IMR-90 (cell line): ENCODE results near the gene TBC1D9B. TPM values are rescaled to one million over a fixed set of nuclear protein-coding genes. Genes with fewer than 3 reads are reported as not detected.

Source experiments
- ATAC-seq: fragments of 200-7000 bp; cut with Tn5 transposase; 2 replicates; pipeline ENCODE4 v1.9.1; 2020; ENCODE audit warnings: low read depth, mild to moderate bottlenecking, moderate library complexity
- BruUV-seq: library from RNA; stranded (reverse); fragments of 400-500 nt; replicated peaks from 2 replicates; lab custom pipeline; 2021; lab: Mats Ljungman, UMichigan
- CTCF ChIA-PET: fragments of 300-600 bp; formaldehyde crosslinking; extraction: SDS; loops from one replicate; lab custom pipeline; 2021; ENCODE audit warnings: antibody characterized with exemption; lab: Yijun Ruan, JAX
- POLR2A ChIA-PET: fragments of 300-600 bp; sonication (Branson Sonifier 250); formaldehyde crosslinking; loops from one replicate; lab custom pipeline; 2022; ENCODE audit warnings: antibody characterized with exemption; ENCODE audit not compliant: unreplicated experiment; lab: Charles Lee
- DNase-seq: peaks from one replicate; pipeline ENCODE4 v3.0.0; 2013
- H2AFZ ChIP-seq: replicated peaks from 2 replicates; pipeline ENCODE3; 2013; ENCODE audit warnings: low read length, mild to moderate bottlenecking; ENCODE audit not compliant: poor library complexity
- H2AK5ac ChIP-seq: 2 replicates; pipeline ENCODE4 v1.6.1; 2013; ENCODE audit warnings: low read depth, low read length, inconsistent platforms
- H2AK9ac ChIP-seq: replicated peaks from 2 replicates; pipeline ENCODE3; 2013; ENCODE audit warnings: mild to moderate bottlenecking, low read depth, low read length, moderate library complexity; ENCODE audit not compliant: poor library complexity
- H2BK120ac ChIP-seq: 2 replicates; pipeline ENCODE4 v1.6.1; 2013; ENCODE audit warnings: low read depth, low read length, inconsistent platforms
- H2BK15ac ChIP-seq: 3 replicates; pipeline ENCODE4 v1.6.1; 2013; ENCODE audit warnings: low read depth, low read length, inconsistent platforms
- H2BK20ac ChIP-seq: 2 replicates; pipeline ENCODE4 v1.6.1; 2013; ENCODE audit warnings: low read depth, mild to moderate bottlenecking, inconsistent platforms, low read length, moderate library complexity
- H2BK5ac ChIP-seq: 2 replicates; pipeline ENCODE4 v1.6.1; 2013; ENCODE audit warnings: mild to moderate bottlenecking, low read depth, low read length, inconsistent platforms; ENCODE audit not compliant: poor library complexity, severe bottlenecking
- H3K14ac ChIP-seq: replicated peaks from 2 replicates; pipeline ENCODE4 v1.6.1; 2013; ENCODE audit warnings: low read depth, low read length, inconsistent platforms
- H3K18ac ChIP-seq: 2 replicates; pipeline ENCODE4 v1.6.1; 2013; ENCODE audit warnings: low read depth, low read length, control low read depth
- H3K23ac ChIP-seq: 2 replicates; pipeline ENCODE4 v1.6.1; 2013; ENCODE audit warnings: low read depth, low read length, inconsistent platforms
- H3K27ac ChIP-seq: 2 replicates; pipeline ENCODE4 v1.5.1; 2013; ENCODE audit warnings: mild to moderate bottlenecking, control low read depth, low read length; ENCODE audit not compliant: insufficient read depth
- H3K27me3 ChIP-seq: 2 replicates; pipeline ENCODE4 v1.6.1; 2013; ENCODE audit warnings: low read length; ENCODE audit not compliant: control insufficient read depth, insufficient read depth
- H3K36me3 ChIP-seq: 2 replicates; pipeline ENCODE4 v1.6.1; 2013; ENCODE audit warnings: low read length, mixed read lengths; ENCODE audit not compliant: control insufficient read depth, insufficient read depth
- H3K4ac ChIP-seq: 2 replicates; pipeline ENCODE4 v1.6.1; 2013; ENCODE audit warnings: low read depth, low read length, inconsistent platforms
- H3K4me1 ChIP-seq: 2 replicates; pipeline ENCODE4 v1.6.1; 2013; ENCODE audit warnings: low read length, mixed read lengths; ENCODE audit not compliant: control insufficient read depth, insufficient read depth
- H3K4me2 ChIP-seq: 2 replicates; pipeline ENCODE4 v1.6.1; 2013; ENCODE audit warnings: low read depth, mild to moderate bottlenecking, control low read depth, low read length, moderate library complexity
- H3K4me3 ChIP-seq: 2 replicates; pipeline ENCODE4 v1.5.1; 2013; ENCODE audit warnings: low read depth, mild to moderate bottlenecking, control low read depth, low read length, moderate library complexity; ENCODE audit not compliant: insufficient read depth
- H3K56ac ChIP-seq: 2 replicates; pipeline ENCODE4 v1.6.1; 2013; ENCODE audit warnings: low read length, inconsistent platforms; ENCODE audit not compliant: insufficient read depth; ENCODE audit errors: extremely low read depth
- H3K79me1 ChIP-seq, 2 experiments: 2 replicates each; pipeline ENCODE4 v1.6.1; 2013; ENCODE audit warnings: low read length in 2 of 2, inconsistent platforms in 1 of 2, low read depth in 1 of 2
- H3K9ac ChIP-seq: 2 replicates; pipeline ENCODE4 v1.6.1; 2013; ENCODE audit warnings: low read depth, low read length, control low read depth
- H3K9me1 ChIP-seq: 2 replicates; pipeline ENCODE4 v1.6.1; 2013; ENCODE audit warnings: low read length, inconsistent platforms; ENCODE audit not compliant: insufficient read depth
- H3K9me3 ChIP-seq: 2 replicates; pipeline ENCODE4 v1.6.1; 2013; ENCODE audit warnings: low read length; ENCODE audit not compliant: control insufficient read depth, insufficient read depth
- H4K20me1 ChIP-seq: 2 replicates; pipeline ENCODE4 v1.6.1; 2013; ENCODE audit warnings: low read length, inconsistent platforms; ENCODE audit not compliant: insufficient read depth
- H4K5ac ChIP-seq: 2 replicates; pipeline ENCODE4 v1.6.1; 2013; ENCODE audit warnings: mild to moderate bottlenecking, low read depth, low read length, control low read depth
- H4K8ac ChIP-seq, 2 experiments: 2 replicates each; pipeline ENCODE4 v1.6.1; 2013; ENCODE audit warnings: low read depth in 2 of 2, low read length in 2 of 2, control low read depth in 1 of 2, inconsistent platforms in 1 of 2
- H4K91ac ChIP-seq: 2 replicates; pipeline ENCODE4 v1.6.1; 2013; ENCODE audit warnings: low read depth, low read length, inconsistent platforms; ENCODE audit not compliant: insufficient read depth
- CHD1 ChIP-seq: IDR thresholded peaks from 2 replicates; pipeline ENCODE4 v1.6.1; 2012; ENCODE audit warnings: low read depth, low read length, improper control_type of control experiment
- WGBS, 2 experiments: methylation state at CpG; one replicate each; pipeline versions ENCODE4 v1.1.5 to v1.1.7; 2013; ENCODE audit warnings: missing lambda C conversion rate in 2 of 2; ENCODE audit not compliant: insufficient read length in 1 of 2; ENCODE audit errors: extremely low coverage in 2 of 2; 5-methylcytosine and 5-hydroxymethylcytosine counted together
- dilution Hi-C: fragments of 300-500 bp; cut with HindIII; formaldehyde crosslinking; loops from one replicate; pipeline ENCODE4 v1.14.3; 2018; ENCODE audit warnings: low sequenced_read_pairs; ENCODE audit not compliant: unreplicated experiment
- in situ Hi-C: fragments of 300-500 bp; cut with MboI; formaldehyde crosslinking; loops from 3 replicates; pipeline ENCODE4 v1.14.3; 2019; ENCODE audit warnings: low sequenced_read_pairs, inconsistent platforms, mixed read lengths
- intact Hi-C: fragments of 100-400 bp; cut with micrococcal nuclease; formaldehyde crosslinking; loops from 2 replicates; pipeline ENCODE4 v1.10.0; 2022
- polyA plus RNA-seq, 3 experiments: library from polyadenylated mRNA; depleted of rRNA; stranded (reverse); fragments of >200 nt; gene quantifications; 2 replicates each; pipeline ENCODE4 v1.2.3, GENCODE V29; 2012; ENCODE audit warnings: low replicate concordance in 1 of 3
- total RNA-seq: library from RNA; depleted of rRNA; stranded (reverse); fragments of >200 nt; gene quantifications from 2 replicates; pipeline ENCODE4 v1.2.3, GENCODE V29; 2012

Gene TBC1D9B
- total and polyA plus RNA-seq, 2 of the 4 experiments (the other 2 are of a cell fraction): 58.6 to 78.1 TPM

DNA sequence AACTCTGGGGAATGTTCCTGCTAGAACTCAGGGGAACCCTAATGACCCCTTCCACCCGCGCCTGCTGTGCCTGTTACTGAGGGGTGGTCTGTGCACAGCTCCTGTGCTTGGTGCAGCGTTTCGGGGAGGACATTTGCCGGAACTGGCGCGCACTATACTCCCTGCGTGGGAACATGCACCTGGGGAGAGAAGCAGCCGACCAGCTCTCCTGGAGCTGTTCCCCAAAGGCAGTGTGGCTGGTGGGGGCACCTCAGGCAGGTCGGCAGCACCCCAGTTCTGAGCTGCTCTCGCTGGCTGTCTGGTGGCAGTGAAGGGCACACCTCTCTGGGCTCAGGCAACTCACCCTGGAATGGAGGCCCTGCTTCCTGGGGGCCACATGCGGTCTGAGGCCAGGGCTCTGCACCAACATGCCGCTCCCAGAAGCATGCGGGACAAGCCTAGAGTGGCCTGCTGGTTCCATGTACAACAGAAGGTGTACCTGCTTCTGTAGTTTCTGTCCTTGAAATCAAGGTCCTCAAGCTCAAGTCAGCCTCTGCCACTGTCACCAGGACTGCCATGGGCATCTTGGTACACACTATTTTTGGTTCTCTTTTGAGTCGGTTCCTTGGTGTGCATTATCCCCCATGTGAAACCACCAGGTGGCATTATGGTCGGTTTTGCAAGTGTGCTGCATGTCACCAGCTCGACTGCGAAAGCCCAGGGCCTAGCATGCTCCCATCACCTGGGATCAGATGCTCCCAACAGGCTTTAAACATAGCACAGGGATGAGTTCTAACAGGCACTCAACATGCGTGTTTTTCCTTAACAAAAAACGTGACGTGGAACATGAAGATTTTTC, 41.2 kb downstream of the TBC1D9B start:
- no peak overlapping the region for H2BK15ac ChIP-seq
- H3K9me1 ChIP-seq: peaks cover 4% of the 10 kb centered on the region; the same call in 1 of the 2 replicates
- ChIA-PET POLR2A (no interaction called here), CTCF (no interaction called here)
- no peak for TF ChIP-seq CHD1
- dilution Hi-C loops (no loop called here), intact Hi-C loops (no loop called here), in situ Hi-C loops (no loop called here)
- H3K79me1 ChIP-seq: no peaks in the 10 kb centered on the region; a peak in 1 of 4 replicates
- no peak overlapping the region for H3K4me2 ChIP-seq
- peaks cover 73% of the 10 kb centered on the region for H3K36me3 ChIP-seq
- no peak overlapping the region for H2AFZ ChIP-seq
- H4K91ac ChIP-seq: no peak overlapping the region
- no peak overlapping the region for H3K18ac ChIP-seq
- H2AK9ac ChIP-seq: no peak overlapping the region
- H4K5ac ChIP-seq: no peak overlapping the region
- H3K4me1 ChIP-seq: no peaks in the 10 kb centered on the region
- no peak overlapping the region for H2BK5ac ChIP-seq
- no peak overlapping the region for H4K8ac ChIP-seq
- peaks cover 5% of the 10 kb centered on the region; the same call in 1 of the 2 replicates for H3K9me3 ChIP-seq
- no peak overlapping the region for H3K9ac ChIP-seq
- H3K27ac ChIP-seq: no peak overlapping the region
- no peak overlapping the region for H3K14ac ChIP-seq
- no peak overlapping the region for H3K23ac ChIP-seq
- no peak overlapping the region for H3K4me3 ChIP-seq
- ATAC-seq (no peak), DNase-seq (no peak)
- H3K4ac ChIP-seq: no peak overlapping the region
- no peaks in the 10 kb centered on the region for H3K27me3 ChIP-seq
- no peak overlapping the region for H2AK5ac ChIP-seq
- no peak overlapping the region for H2BK20ac ChIP-seq
- no TSS peak for BruUV-seq
- H4K20me1 ChIP-seq: no peaks in the 10 kb centered on the region
- no peak overlapping the region for H2BK120ac ChIP-seq
- H3K56ac ChIP-seq: no peak overlapping the region
- WGBS, 2 experiments: 91% methylated on average over 14 of the region's 21 CpGs; no CpG with 5 or more reads in 1 of the 2 experiments
